Measurements from ENCODE around the gene CAMK1D. TPM values are rescaled to one million over a fixed set of nuclear protein-coding genes. Genes with fewer than 3 reads are reported as not detected.

Gene CAMK1D
- polyA plus RNA-seq, 1 of the 3 experiments (the other 2 are of a cell fraction), result 4.1 TPM

- no peak overlapping the region for H3K4me3 ChIP-seq (ENCODE audit: low read depth in 2 of 2, low read length in 1 of 2)
- H3K4me1 ChIP-seq (ENCODE audit: control insufficient read depth in 1 of 2, insufficient read depth in 2 of 2, low read depth in 1 of 2, low read length in 1 of 2), result no peaks in the 10 kb centered on the region; a peak in 1 of 4 replicates
- H3K4me2 ChIP-seq, result no peak overlapping the region
- ChIA-PET CTCF (no interaction called here), POLR2A (no interaction called here)
- no peaks in the 10 kb centered on the region for H4K20me1 ChIP-seq (ENCODE audit: insufficient read depth)
- H3K79me2 ChIP-seq (ENCODE audit: insufficient read depth), result no peaks in the 10 kb centered on the region
- no peak overlapping the region for H3K9ac ChIP-seq
- no peaks in the 10 kb centered on the region for H3K9me3 ChIP-seq
- H3K27me3 ChIP-seq (ENCODE audit: insufficient read depth), result no peaks in the 10 kb centered on the region
- WGBS (ENCODE audit: low lambda C conversion rate), result 100% methylated on average over 1 of the region's 1 CpG
- no peak overlapping the region for H3K27ac ChIP-seq (ENCODE audit: low read depth in 2 of 2, low read length in 1 of 2)
- TF ChIP-seq GATA2 (CRISPR knock-in tag; IDR thresholded peaks at IDR 0.05) (no peak), MXI1 (IDR thresholded peaks at IDR 0.05; ENCODE audit: low read depth, low read length) (no peak), POLR2AphosphoS5 (IDR thresholded peaks at IDR 0.05; ENCODE audit: low read depth, low read length) (no peak), PBX3 (IDR thresholded peaks at IDR 0.05) (no peak), USF2 (IDR thresholded peaks at IDR 0.05; ENCODE audit: borderline replicate concordance, low read depth, low read length) (no peak)
- no peaks in the 10 kb centered on the region for H3F3A ChIP-seq (replicated peaks; ENCODE audit: insufficient read depth)
- H3K36me3 ChIP-seq (replicated peaks in 1 of 2; ENCODE audit: control insufficient read depth in 1 of 2, insufficient read depth in 2 of 2, low read length in 1 of 2), result no peaks in the 10 kb centered on the region
- H2AFZ ChIP-seq (ENCODE audit: low read depth), result no peak overlapping the region
- no peak for DNase-seq
- H3K9me2 ChIP-seq, result no peaks in the 10 kb centered on the region
Measured at GRCh38 chr10:12490963-12491362, 141.6 kb downstream of the CAMK1D start.

GRCh38 chr10:12491491-12491890, 142.1 kb downstream of the CAMK1D start:
- no peak overlapping the region for H2AFZ ChIP-seq (ENCODE audit: low read depth)
- H3K27ac ChIP-seq (ENCODE audit: low read depth in 2 of 2, low read length in 1 of 2), result no peak overlapping the region
- no peaks in the 10 kb centered on the region for H3K36me3 ChIP-seq (replicated peaks in 1 of 2; ENCODE audit: control insufficient read depth in 1 of 2, insufficient read depth in 2 of 2, low read length in 1 of 2)
- no peak for DNase-seq
- H3K9me2 ChIP-seq, result no peaks in the 10 kb centered on the region
- WGBS (ENCODE audit: low lambda C conversion rate), result 87% methylated on average over 10 of the region's 10 CpGs
- ChIA-PET CTCF (no interaction called here), POLR2A (no interaction called here)
- no peak overlapping the region for H3K4me2 ChIP-seq
- no peaks in the 10 kb centered on the region for H3F3A ChIP-seq (replicated peaks; ENCODE audit: insufficient read depth)
- no peaks in the 10 kb centered on the region; a peak in 1 of 4 replicates for H3K4me1 ChIP-seq (ENCODE audit: control insufficient read depth in 1 of 2, insufficient read depth in 2 of 2, low read depth in 1 of 2, low read length in 1 of 2)
- TF ChIP-seq NRF1 (IDR thresholded peaks at IDR 0.05; ENCODE audit: low read depth, low read length) (no peak), FOXJ3 (CRISPR knock-in tag; IDR thresholded peaks at IDR 0.05) (no peak), REST (IDR thresholded peaks at IDR 0.05; ENCODE audit: low read depth, low read length) (no peak), ZBTB33 (IDR thresholded peaks at IDR 0.05; ENCODE audit: borderline replicate concordance, low read depth) (no peak), EP300 (IDR thresholded peaks at IDR 0.05; ENCODE audit: borderline replicate concordance in 1 of 2, low read depth in 1 of 2, low read length in 1 of 2) (no peak), SIN3A (IDR thresholded peaks at IDR 0.05; ENCODE audit: borderline replicate concordance, low read depth, low read length) (no peak), SMC3 (IDR thresholded peaks at IDR 0.05; ENCODE audit: low read depth, low read length) (no peak), MAX (IDR thresholded peaks at IDR 0.05; ENCODE audit: low read depth) (no peak), USF2 (IDR thresholded peaks at IDR 0.05; ENCODE audit: borderline replicate concordance, low read depth, low read length) (no peak), TAF1 (IDR thresholded peaks at IDR 0.05; ENCODE audit: borderline replicate concordance, low read depth, low read length) (no peak), ELF1 (IDR thresholded peaks at IDR 0.05) (no peak), TCF12 (IDR thresholded peaks at IDR 0.05) (no peak), JUND (IDR thresholded peaks at IDR 0.05) (no peak), EZH2phosphoT487 (IDR thresholded peaks at IDR 0.05; ENCODE audit: borderline replicate concordance, low read depth) (no peak), RXRA (IDR thresholded peaks at IDR 0.05; ENCODE audit: borderline replicate concordance, low read depth) (no peak)
- no peak overlapping the region for H3K4me3 ChIP-seq (ENCODE audit: low read depth in 2 of 2, low read length in 1 of 2)
- H3K79me2 ChIP-seq (ENCODE audit: insufficient read depth), result no peaks in the 10 kb centered on the region
- no peak overlapping the region for H3K9ac ChIP-seq
- H4K20me1 ChIP-seq (ENCODE audit: insufficient read depth), result no peaks in the 10 kb centered on the region
- no peaks in the 10 kb centered on the region for H3K27me3 ChIP-seq (ENCODE audit: insufficient read depth)
- no peaks in the 10 kb centered on the region for H3K9me3 ChIP-seq

Data from SK-N-SH (cell line).